22Rv1 (cell line): ENCODE results near the gene NDE1.

ENCODE experiments used
- H3K27ac ChIP-seq: fragments of 450-650 bp; 2 replicates; pipeline ENCODE4 v1.5.1; 2017
- ZFX ChIP-seq: fragments of 450-650 bp; IDR thresholded peaks from 2 replicates; pipeline ENCODE4 v1.6.1; 2017; ENCODE audit warnings: antibody characterized with exemption, borderline replicate concordance
- TF ChIP-seq, protein P1 (sequence below): fragments of 450-650 bp; IDR thresholded peaks from 2 replicates; pipeline ENCODE4 v1.5.1; 2017; ENCODE audit warnings: mild to moderate bottlenecking

The NDE1 gene

DNA sequence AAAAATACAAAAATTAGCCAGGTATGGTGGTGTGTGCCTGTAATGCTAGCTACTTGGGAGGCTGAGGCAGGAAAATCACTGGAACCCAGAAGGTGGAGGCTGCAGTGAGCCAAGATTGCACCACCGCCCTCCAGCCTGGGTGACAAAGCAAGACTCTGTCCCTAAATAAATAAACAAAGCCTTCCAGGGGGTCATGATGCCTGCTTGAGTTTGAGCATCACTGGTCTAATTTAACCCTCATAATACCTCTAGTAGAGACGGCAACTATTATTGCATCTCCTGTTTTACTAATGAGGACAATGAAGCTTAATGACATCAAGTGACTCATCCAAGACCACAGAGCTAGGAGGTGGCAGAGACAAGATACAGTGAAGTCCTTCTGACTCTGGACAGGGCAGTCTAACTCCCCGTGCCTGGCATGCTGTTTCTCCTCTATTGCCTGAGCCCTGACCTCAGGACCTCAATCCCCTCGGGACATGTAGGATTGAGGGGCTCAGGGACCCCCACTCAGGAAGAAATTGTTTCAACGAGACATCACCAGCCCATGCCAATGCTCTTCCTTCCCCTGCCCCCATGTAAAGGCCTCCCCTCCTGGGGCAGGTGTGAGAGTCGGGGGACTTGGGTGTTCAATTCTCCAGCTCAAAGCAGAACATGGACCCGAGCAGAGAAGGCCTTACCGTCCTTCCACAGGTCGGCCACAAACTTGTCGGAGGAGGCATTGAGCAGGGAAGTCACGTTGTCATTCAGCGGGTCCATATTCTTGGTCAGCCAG, 102.9 kb downstream of the NDE1 start:
- no peak overlapping the region for H3K27ac ChIP-seq

DNA sequence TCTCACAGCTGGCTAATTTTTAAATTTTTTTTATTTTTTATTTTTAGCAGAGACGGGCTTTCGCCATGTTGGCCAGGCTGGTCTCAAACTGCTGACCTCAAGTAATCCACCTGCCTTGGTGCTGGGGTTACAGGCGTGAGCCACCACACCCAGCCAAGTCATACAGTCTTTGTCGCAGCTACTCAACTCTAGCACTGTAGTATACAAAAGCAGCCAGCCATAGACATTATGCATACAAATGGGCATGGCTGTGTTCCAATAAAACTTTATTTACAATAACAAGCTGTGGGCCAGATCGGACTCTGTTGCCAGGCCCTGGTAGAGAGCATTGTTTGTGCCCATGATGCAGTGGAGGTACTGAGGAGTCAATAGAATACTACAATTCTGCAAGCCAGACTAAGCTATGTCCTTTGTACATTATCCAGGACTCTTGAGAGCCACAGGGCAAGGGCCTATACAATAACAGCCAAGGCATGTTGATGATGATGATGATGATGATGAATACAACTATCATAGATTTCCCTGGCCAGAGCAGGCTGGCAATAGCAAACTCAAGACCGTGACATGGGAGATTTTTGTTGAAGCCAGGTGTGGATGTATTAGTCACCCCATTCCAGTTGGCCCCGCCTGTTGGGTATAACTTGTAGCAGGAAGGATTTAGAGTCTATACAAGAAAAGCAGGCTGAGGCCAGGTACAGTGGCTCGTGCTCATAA, 104.9 kb downstream of the NDE1 start:
- no peak overlapping the region for H3K27ac ChIP-seq
- TF ChIP-seq, protein P1, sequence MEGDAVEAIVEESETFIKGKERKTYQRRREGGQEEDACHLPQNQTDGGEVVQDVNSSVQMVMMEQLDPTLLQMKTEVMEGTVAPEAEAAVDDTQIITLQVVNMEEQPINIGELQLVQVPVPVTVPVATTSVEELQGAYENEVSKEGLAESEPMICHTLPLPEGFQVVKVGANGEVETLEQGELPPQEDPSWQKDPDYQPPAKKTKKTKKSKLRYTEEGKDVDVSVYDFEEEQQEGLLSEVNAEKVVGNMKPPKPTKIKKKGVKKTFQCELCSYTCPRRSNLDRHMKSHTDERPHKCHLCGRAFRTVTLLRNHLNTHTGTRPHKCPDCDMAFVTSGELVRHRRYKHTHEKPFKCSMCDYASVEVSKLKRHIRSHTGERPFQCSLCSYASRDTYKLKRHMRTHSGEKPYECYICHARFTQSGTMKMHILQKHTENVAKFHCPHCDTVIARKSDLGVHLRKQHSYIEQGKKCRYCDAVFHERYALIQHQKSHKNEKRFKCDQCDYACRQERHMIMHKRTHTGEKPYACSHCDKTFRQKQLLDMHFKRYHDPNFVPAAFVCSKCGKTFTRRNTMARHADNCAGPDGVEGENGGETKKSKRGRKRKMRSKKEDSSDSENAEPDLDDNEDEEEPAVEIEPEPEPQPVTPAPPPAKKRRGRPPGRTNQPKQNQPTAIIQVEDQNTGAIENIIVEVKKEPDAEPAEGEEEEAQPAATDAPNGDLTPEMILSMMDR = no peak
- TF ChIP-seq ZFX = no peak

More for the DNA sequence above, 102.9 kb downstream of the NDE1 start:
- no peak for TF ChIP-seq ZFX
- TF ChIP-seq, protein P1 = no peak

DNA sequence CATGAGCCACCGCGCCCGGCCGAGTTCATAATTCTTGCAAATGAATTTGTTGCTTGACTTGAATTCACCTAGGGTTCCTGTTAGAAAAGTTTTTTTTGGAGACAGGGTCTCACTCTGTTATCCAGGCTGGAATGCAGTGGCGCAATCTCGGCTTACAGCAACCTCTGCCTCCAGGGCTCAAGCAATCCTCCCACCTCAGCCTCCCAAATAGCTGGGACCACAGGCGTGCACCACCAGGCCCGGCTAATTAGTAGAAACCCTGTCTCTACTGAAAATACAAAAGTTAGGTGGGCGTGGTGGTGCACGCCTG, 107.0 kb downstream of the NDE1 start:
- H3K27ac ChIP-seq = no peak overlapping the region
- TF ChIP-seq, protein P1 = no peak
- no peak for TF ChIP-seq ZFX

DNA sequence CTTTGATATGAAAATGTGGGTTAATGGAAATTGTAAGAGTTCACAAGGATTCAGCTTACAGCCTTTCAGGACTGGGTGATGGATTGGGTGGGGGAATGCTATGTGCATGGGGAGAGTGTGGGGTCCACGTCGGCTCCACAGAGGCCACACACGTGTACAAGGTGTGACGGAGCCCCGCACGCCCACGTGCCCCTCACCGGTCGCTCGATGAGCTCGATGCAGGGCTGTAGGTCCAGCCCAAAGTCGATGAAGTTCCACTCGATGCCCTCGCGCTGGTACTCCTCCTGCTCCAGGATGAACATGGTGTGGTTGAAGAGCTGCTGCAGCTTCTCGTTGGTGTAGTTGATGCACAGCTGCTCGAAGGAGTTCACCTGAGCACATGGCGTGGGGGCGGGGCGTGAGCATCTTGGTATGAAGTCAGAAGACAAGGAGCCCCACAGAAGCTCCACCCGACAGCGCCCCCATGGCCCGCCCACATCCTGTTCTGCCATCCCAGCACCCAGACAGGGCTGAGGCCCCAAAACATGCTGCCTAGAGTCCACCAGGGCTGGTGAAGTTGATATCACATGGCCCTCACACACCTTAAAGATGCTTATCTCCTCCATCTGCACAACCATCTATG, 107.7 kb downstream of the NDE1 start:
- no peak for TF ChIP-seq ZFX
- no peak overlapping the region for H3K27ac ChIP-seq

DNA sequence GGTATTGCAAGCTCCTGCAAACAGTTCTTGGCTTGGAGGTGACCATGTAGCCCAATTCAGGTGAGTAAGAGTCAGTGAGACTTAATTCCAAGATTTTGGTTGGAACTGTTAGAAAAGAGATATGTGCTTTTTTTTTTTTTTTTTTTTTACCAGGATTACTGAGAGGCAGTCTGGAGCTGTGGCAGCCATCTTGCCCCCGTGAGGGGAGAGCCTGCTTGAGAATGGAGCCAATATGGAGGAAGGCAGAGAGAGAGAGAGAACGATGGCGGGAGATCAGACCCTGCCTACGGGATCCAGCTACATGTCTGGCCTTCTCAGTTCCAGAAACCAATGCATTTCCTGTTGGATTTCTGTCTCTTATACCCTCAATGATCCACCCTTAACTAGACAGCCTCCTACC, 109.0 kb downstream of the NDE1 start:
- no peak overlapping the region for H3K27ac ChIP-seq
- no peak for TF ChIP-seq ZFX
- TF ChIP-seq, protein P1 = no peak

DNA sequence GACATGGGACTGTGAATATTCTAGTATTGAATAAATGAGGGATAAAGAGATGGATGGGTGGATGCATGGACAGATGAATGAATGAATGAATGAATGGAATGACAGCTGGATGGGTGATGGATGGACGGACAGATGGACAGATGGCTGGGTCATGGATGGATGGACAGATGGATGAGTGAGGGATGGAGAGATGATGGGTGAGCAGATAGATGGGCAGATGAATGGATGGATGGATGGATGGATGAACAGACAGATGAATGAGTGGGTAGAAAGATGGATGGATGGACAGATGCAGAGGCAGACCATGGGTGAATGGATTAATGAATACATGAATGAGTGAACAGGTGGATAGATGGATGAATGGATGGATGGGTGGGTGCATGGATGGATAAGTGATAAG, 110.1 kb downstream of the NDE1 start:
- H3K27ac ChIP-seq = no peak overlapping the region
- TF ChIP-seq ZFX = no peak
- TF ChIP-seq, protein P1 = no peak

DNA sequence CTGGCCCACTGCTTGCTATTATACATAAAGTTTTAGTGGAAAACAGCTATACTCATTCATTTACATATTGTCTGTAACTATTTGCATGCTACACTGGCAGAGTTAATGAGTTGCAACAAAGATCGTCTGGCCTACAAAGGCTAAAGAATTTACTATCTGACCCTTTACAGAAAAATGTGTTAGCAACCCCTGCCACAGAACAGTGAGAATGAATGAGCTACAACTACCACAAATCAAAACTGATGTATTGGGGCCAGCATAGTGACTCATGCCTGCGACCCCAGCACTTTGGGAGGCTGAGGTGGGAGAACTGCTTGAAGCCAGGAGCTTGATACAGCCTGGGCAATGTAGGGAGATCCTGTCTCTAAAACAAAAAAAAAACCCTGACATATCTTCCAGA, 114.1 kb downstream of the NDE1 start:
- TF ChIP-seq, protein P1 = no peak
- no peak for TF ChIP-seq ZFX
- H3K27ac ChIP-seq = no peak overlapping the region
